ENCODE results near the gene MYO1A. TPM values are rescaled to one million over a fixed set of nuclear protein-coding genes. Genes with fewer than 3 reads are reported as not detected.

The MYO1A gene
- total and polyA plus RNA-seq, 10 of the 15 experiments (the other 5 are each of a cell fraction or from before 2014, with no cell fraction given): 0.01 to 0.34 (median 0.15) TPM; not detected in 2

DNA sequence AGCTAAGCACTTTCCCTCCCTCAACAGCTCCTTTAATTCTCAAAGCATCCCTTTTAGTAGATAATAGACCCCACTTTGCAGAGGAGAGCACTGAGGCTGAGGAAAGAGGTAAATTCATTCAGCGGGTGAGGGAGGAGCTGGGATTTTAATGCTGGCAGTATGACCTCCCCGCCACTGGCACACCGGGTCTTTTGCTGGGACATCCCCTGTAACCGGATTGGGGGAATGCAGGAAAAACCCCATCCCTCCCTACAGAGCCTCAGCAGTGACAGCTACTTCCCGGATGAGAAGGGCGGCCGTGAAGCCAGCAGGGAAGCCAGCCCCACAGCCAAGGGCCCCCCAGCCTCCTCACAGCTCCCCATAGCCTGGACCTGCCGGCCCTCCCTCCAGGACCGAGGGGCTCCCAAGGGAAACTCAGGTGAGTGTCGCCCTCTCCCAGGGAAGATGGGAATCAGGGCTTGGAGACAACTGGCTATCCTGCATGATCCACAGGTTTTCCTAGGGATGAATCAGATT, 55.6 kb downstream of the MYO1A start (continued):
- TF ChIP-seq TARDBP (IDR thresholded peaks at IDR 0.05; ENCODE audit: borderline replicate concordance) (no peak), RUNX3 (IDR thresholded peaks at IDR 0.05; ENCODE audit: low read length) (no peak)

DNA sequence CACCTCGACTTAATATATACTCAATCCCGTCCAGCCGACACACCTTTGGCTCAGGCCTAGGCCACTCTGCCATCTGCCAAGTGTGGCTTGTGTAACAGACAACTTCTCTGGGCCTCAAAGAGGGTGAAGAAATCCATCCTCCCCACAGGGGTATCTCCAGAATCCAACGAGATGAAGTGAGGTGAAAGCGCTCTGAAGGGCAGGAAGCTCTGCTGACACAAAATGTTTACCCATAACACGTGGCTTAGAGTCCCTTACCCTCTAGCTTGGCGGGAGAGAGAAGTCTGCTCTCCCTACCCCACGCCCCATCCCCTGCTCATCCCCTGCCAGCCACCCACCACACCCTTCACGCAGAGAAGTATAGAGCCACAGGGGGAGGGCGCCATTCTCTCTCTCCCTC, 56.6 kb downstream of the MYO1A start:
- Histone ChIP-seq H3K36me3 (ENCODE audit: control insufficient read depth in 2 of 2, insufficient read depth in 2 of 2, low read length in 1 of 2) (no peaks in the 10 kb centered on the region; a peak in 1 of 4 replicates), H4K20me1 (ENCODE audit: control insufficient read depth, insufficient read depth) (no peaks in the 10 kb centered on the region), H3K4me2 (ENCODE audit: control insufficient read depth, insufficient read depth) (no peak overlapping the region), H3K9ac (ENCODE audit: control insufficient read depth, insufficient read depth, low read length) (no peak overlapping the region), H3K9me3 (replicated peaks; ENCODE audit: control insufficient read depth, insufficient read depth, low read length) (no peaks in the 10 kb centered on the region), H3K4me1 (ENCODE audit: control insufficient read depth, insufficient read depth, low read length) (peaks cover 19% of the 10 kb centered on the region), H2AFZ (ENCODE audit: control insufficient read depth, low read depth, low read length) (no peak overlapping the region), H3K79me2 (ENCODE audit: control insufficient read depth, insufficient read depth, low read length) (no peaks in the 10 kb centered on the region), H3K27ac (ENCODE audit: control insufficient read depth, insufficient read depth) (no peak overlapping the region), H3K4me3 (no peak overlapping the region), H3K27me3 (replicated peaks in 1 of 2; ENCODE audit: control insufficient read depth in 2 of 2, insufficient read depth in 2 of 2, low read length in 1 of 2) (no peaks in the 10 kb centered on the region)
- RAD21 ChIA-PET (ENCODE audit: unreplicated experiment): no interaction called here
- in situ Hi-C loops (cut with MboI) (no loop called here), intact Hi-C loops (cut with micrococcal nuclease; ENCODE audit: unreplicated experiment) (no loop called here)
- no TSS peak for BruUV-seq (replicated peaks)
- no peak for DNase-seq (ENCODE audit: low read depth, low spot score)
- WGBS (ENCODE audit: insufficient coverage, insufficient replicate concordance, low lambda C conversion rate, missing lambda C conversion rate): 68% methylated on average over 10 of the region's 10 CpGs
- no peak for ATAC-seq
- FAIRE-seq: no peak
- CTCF ChIA-PET: interaction anchor here (0.9 to 1.7 kb wide), 3 partner anchors 10 to 356 kb away, joined by 3 to 7 read pairs (median 3); no protein-coding TSS in a partner anchor
- POLR2A ChIA-PET: no interaction called here
- SMC1A ChIA-PET (ENCODE audit: uncharacterized antibody, unreplicated experiment): no interaction called here
- no peak for TF ChIP-seq ZNF384 (IDR thresholded peaks at IDR 0.05; ENCODE audit: borderline replicate concordance, low read depth, low read length)
- TF ChIP-seq, protein P1, sequence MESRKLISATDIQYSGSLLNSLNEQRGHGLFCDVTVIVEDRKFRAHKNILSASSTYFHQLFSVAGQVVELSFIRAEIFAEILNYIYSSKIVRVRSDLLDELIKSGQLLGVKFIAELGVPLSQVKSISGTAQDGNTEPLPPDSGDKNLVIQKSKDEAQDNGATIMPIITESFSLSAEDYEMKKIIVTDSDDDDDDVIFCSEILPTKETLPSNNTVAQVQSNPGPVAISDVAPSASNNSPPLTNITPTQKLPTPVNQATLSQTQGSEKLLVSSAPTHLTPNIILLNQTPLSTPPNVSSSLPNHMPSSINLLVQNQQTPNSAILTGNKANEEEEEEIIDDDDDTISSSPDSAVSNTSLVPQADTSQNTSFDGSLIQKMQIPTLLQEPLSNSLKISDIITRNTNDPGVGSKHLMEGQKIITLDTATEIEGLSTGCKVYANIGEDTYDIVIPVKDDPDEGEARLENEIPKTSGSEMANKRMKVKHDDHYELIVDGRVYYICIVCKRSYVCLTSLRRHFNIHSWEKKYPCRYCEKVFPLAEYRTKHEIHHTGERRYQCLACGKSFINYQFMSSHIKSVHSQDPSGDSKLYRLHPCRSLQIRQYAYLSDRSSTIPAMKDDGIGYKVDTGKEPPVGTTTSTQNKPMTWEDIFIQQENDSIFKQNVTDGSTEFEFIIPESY (IDR thresholded peaks at IDR 0.05): no peak
- TF ChIP-seq POU2F2 (IDR thresholded peaks at IDR 0.05; ENCODE audit: borderline replicate concordance, low read depth, low read length): no peak
- TF ChIP-seq, protein P2, sequence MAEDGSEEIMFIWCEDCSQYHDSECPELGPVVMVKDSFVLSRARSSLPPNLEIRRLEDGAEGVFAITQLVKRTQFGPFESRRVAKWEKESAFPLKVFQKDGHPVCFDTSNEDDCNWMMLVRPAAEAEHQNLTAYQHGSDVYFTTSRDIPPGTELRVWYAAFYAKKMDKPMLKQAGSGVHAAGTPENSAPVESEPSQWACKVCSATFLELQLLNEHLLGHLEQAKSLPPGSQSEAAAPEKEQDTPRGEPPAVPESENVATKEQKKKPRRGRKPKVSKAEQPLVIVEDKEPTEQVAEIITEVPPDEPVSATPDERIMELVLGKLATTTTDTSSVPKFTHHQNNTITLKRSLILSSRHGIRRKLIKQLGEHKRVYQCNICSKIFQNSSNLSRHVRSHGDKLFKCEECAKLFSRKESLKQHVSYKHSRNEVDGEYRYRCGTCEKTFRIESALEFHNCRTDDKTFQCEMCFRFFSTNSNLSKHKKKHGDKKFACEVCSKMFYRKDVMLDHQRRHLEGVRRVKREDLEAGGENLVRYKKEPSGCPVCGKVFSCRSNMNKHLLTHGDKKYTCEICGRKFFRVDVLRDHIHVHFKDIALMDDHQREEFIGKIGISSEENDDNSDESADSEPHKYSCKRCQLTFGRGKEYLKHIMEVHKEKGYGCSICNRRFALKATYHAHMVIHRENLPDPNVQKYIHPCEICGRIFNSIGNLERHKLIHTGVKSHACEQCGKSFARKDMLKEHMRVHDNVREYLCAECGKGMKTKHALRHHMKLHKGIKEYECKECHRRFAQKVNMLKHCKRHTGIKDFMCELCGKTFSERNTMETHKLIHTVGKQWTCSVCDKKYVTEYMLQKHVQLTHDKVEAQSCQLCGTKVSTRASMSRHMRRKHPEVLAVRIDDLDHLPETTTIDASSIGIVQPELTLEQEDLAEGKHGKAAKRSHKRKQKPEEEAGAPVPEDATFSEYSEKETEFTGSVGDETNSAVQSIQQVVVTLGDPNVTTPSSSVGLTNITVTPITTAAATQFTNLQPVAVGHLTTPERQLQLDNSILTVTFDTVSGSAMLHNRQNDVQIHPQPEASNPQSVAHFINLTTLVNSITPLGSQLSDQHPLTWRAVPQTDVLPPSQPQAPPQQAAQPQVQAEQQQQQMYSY (CRISPR knock-in tag; IDR thresholded peaks at IDR 0.05): no peak
- TF ChIP-seq LARP7 (IDR thresholded peaks at IDR 0.05): no peak
- TF ChIP-seq CBX3 (IDR thresholded peaks at IDR 0.05; ENCODE audit: borderline replicate concordance, low read depth): no peak
- TF ChIP-seq, protein P3, sequence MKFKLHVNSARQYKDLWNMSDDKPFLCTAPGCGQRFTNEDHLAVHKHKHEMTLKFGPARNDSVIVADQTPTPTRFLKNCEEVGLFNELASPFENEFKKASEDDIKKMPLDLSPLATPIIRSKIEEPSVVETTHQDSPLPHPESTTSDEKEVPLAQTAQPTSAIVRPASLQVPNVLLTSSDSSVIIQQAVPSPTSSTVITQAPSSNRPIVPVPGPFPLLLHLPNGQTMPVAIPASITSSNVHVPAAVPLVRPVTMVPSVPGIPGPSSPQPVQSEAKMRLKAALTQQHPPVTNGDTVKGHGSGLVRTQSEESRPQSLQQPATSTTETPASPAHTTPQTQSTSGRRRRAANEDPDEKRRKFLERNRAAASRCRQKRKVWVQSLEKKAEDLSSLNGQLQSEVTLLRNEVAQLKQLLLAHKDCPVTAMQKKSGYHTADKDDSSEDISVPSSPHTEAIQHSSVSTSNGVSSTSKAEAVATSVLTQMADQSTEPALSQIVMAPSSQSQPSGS (IDR thresholded peaks at IDR 0.05; ENCODE audit: low read length): no peak
- TF ChIP-seq, protein P4, sequence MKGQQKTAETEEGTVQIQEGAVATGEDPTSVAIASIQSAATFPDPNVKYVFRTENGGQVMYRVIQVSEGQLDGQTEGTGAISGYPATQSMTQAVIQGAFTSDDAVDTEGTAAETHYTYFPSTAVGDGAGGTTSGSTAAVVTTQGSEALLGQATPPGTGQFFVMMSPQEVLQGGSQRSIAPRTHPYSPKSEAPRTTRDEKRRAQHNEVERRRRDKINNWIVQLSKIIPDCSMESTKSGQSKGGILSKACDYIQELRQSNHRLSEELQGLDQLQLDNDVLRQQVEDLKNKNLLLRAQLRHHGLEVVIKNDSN (IDR thresholded peaks at IDR 0.05; ENCODE audit: borderline replicate concordance, extremely low read length, insufficient read depth, low read depth, low read length): no peak
- TF ChIP-seq MEF2B (IDR thresholded peaks at IDR 0.05; ENCODE audit: partially characterized antibody, poor library complexity, severe bottlenecking): no peak
- no peak for TF ChIP-seq EED (IDR thresholded peaks at IDR 0.05; ENCODE audit: low read depth)
- TF ChIP-seq ASH2L (IDR thresholded peaks at IDR 0.05; ENCODE audit: borderline replicate concordance, low read depth): no peak

Data from GM12878 (cell line).